ENCODE measurements around the gene NOL3. TPM values are rescaled to one million over a fixed set of nuclear protein-coding genes. Genes with fewer than 3 reads are reported as not detected.

The NOL3 gene
- total and polyA plus RNA-seq, 2 of the 13 experiments (the other 11 are each of a cell fraction or from before 2014, with no cell fraction given) = 5.7 to 20.5 TPM

DNA sequence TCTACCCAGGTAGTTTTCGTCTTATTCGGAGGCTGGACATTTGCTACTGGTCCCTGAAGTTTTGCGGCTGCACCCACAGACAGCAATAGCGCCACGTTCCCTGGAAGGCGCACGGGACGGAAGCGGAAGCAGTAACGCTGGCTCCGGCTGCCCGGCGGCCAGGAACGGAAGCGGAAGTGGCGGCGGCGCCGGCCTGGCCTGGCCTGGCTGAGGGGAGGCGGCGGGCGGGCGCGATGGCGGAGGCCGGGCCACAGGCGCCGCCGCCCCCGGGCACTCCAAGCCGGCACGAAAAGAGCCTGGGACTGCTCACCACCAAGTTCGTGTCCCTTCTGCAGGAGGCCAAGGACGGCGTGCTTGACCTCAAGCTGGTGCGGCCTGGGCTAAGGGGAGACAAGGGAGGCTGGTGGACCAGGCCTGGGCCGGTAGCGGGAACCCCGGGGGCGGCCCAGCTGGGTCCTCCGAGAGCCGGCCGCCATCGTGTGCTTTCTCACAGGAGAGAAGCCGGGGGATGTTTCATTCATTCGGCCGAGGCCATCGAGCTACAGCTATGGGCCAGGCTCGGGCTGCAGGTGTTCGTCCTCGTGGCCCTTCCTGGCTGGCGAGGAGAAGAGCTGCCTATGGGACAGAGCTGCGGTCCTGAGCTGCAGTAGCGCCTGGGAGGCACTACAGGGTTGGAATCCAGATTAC is 21.8 kb downstream of the NOL3 start, which contains the start of gene E2F4 (continued):
- TF ChIP-seq, protein P1, sequence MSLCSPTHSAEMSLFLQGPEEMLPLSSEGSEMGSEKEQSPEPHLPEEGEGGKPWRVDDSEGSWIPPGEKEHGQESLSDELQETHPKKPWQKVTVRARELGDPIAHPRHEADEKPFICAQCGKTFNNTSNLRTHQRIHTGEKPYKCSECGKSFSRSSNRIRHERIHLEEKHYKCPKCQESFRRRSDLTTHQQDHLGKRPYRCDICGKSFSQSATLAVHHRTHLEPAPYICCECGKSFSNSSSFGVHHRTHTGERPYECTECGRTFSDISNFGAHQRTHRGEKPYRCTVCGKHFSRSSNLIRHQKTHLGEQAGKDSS (CRISPR knock-in tag; IDR thresholded peaks at IDR 0.05; ENCODE audit: borderline replicate concordance, low read depth) = no peak; the same call in 1 of the 2 replicates
- TF ChIP-seq SAP130 (CRISPR knock-in tag; IDR thresholded peaks at IDR 0.05; ENCODE audit: low read depth) (peak; percentile 99), ZNF234 (CRISPR knock-in tag; conservative IDR thresholded peaks at IDR 0.05) (no peak)

DNA sequence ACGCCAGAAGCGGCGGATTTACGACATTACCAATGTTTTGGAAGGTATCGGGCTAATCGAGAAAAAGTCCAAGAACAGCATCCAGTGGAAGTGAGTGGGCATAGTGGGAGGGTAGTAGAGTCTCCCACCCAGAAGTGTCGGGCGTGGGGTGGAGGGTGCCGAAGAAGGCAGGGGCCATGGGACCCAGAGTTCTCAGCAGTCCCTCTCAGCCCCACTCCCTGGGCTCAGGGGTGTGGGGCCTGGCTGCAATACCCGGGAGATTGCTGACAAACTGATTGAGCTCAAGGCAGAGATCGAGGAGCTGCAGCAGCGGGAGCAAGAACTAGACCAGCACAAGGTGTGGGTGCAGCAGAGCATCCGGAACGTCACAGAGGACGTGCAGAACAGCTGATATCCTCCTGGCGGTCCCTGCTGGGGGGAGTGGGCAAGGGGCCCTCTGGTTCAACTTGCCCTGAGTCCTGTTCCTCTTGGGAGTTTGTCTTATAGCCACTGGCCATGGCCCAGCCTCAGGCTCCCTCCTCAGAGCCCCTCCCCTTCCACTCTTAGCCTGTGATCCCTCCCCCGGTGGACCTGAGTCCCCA is 22.5 kb downstream of the NOL3 start:
- in situ Hi-C loops (cut with HindIII; ENCODE audit: extremely low pct_ligation_motif_present, low pct_unique_long_range_greater_than_20kb) (no loop called here), intact Hi-C loops (cut with micrococcal nuclease; ENCODE audit: unreplicated experiment) (loop anchor here (2.0 kb wide), 1 partner anchor 54 kb away; the partner anchor contains the start of gene FHOD1)
- H3K27me3 ChIP-seq (ENCODE audit: control insufficient read depth in 1 of 2, insufficient read depth in 2 of 2, low read length in 2 of 2) = peaks cover 4 to 16% of the 10 kb centered on the region in 2 experiments; a peak in 2 of 5 replicates
- peak overlapping the region; percentile 98 for H3K9ac ChIP-seq (ENCODE audit: insufficient read depth, low read depth, low read length)
- no TSS peak for BruUV-seq (replicated peaks)
- no peak for DNase-seq (ENCODE audit: low spot score)
- peak overlapping the region; percentile 97 for H3K4me2 ChIP-seq (ENCODE audit: low read depth, low read length)
- POLR2A ChIA-PET = interaction anchor here (0.9 to 1.9 kb wide), 6 partner anchors 7 to 55 kb away, joined by 3 to 8 read pairs (median 4); partner anchors contain the start of genes FHOD1, NOL3 and TMEM208
- H3K79me2 ChIP-seq (ENCODE audit: insufficient read depth, low read length) = peaks cover 21% of the 10 kb centered on the region
- FAIRE-seq = no peak
- H3K27ac ChIP-seq (ENCODE audit: extremely low read length, insufficient read depth, low read length) = peak overlapping the region; percentile 59
- ATAC-seq = no peak
- CTCF ChIA-PET (ENCODE audit: low intra/inter-chr PET ratio, low total read pairs) = no interaction called here
- 8% methylated on average over 17 of the region's 17 CpGs for WGBS (ENCODE audit: low lambda C conversion rate)
- H3K4me3 ChIP-seq (replicated peaks in 1 of 3; ENCODE audit: insufficient read depth in 1 of 3, low read depth in 2 of 3, low read length in 3 of 3) = peak overlapping the region; percentile 84 to 99 (median 97)
- no peaks in the 10 kb centered on the region; the same call in 1 of the 2 replicates for H4K20me1 ChIP-seq (ENCODE audit: insufficient read depth, low read length)
- H3K36me3 ChIP-seq (replicated peaks in 1 of 2; ENCODE audit: control insufficient read depth in 1 of 2, insufficient read depth in 2 of 2, low read length in 2 of 2) = peaks cover 29 to 43% of the 10 kb centered on the region in 2 experiments
- H3K4me1 ChIP-seq (ENCODE audit: insufficient read depth, low read length) = peaks cover 38% of the 10 kb centered on the region
- H3K9me3 ChIP-seq (ENCODE audit: low read length) = no peaks in the 10 kb centered on the region
- H2AFZ ChIP-seq (ENCODE audit: low read length) = no peak overlapping the region
- TF ChIP-seq ZNF282 (IDR thresholded peaks at IDR 0.05; ENCODE audit: partially characterized antibody) = no peak
- no peak for TF ChIP-seq BRD4 (CRISPR knock-in tag; IDR thresholded peaks at IDR 0.05)
- TF ChIP-seq, protein P2, sequence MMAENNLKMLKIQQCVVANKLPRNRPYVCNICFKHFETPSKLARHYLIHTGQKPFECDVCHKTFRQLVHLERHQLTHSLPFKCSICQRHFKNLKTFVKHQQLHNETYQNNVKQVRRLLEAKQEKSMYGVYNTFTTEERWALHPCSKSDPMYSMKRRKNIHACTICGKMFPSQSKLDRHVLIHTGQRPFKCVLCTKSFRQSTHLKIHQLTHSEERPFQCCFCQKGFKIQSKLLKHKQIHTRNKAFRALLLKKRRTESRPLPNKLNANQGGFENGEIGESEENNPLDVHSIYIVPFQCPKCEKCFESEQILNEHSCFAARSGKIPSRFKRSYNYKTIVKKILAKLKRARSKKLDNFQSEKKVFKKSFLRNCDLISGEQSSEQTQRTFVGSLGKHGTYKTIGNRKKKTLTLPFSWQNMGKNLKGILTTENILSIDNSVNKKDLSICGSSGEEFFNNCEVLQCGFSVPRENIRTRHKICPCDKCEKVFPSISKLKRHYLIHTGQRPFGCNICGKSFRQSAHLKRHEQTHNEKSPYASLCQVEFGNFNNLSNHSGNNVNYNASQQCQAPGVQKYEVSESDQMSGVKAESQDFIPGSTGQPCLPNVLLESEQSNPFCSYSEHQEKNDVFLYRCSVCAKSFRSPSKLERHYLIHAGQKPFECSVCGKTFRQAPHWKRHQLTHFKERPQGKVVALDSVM (CRISPR knock-in tag; IDR thresholded peaks at IDR 0.05) = no peak
- TF ChIP-seq, protein P3, sequence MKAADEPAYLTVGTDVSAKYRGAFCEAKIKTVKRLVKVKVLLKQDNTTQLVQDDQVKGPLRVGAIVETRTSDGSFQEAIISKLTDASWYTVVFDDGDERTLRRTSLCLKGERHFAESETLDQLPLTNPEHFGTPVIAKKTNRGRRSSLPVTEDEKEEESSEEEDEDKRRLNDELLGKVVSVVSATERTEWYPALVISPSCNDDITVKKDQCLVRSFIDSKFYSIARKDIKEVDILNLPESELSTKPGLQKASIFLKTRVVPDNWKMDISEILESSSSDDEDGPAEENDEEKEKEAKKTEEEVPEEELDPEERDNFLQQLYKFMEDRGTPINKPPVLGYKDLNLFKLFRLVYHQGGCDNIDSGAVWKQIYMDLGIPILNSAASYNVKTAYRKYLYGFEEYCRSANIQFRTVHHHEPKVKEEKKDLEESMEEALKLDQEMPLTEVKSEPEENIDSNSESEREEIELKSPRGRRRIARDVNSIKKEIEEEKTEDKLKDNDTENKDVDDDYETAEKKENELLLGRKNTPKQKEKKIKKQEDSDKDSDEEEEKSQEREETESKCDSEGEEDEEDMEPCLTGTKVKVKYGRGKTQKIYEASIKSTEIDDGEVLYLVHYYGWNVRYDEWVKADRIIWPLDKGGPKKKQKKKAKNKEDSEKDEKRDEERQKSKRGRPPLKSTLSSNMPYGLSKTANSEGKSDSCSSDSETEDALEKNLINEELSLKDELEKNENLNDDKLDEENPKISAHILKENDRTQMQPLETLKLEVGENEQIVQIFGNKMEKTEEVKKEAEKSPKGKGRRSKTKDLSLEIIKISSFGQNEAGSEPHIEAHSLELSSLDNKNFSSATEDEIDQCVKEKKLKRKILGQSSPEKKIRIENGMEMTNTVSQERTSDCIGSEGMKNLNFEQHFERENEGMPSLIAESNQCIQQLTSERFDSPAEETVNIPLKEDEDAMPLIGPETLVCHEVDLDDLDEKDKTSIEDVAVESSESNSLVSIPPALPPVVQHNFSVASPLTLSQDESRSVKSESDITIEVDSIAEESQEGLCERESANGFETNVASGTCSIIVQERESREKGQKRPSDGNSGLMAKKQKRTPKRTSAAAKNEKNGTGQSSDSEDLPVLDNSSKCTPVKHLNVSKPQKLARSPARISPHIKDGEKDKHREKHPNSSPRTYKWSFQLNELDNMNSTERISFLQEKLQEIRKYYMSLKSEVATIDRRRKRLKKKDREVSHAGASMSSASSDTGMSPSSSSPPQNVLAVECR (CRISPR knock-in tag; IDR thresholded peaks at IDR 0.05; ENCODE audit: borderline replicate concordance) = no peak
- TF ChIP-seq, protein P4, sequence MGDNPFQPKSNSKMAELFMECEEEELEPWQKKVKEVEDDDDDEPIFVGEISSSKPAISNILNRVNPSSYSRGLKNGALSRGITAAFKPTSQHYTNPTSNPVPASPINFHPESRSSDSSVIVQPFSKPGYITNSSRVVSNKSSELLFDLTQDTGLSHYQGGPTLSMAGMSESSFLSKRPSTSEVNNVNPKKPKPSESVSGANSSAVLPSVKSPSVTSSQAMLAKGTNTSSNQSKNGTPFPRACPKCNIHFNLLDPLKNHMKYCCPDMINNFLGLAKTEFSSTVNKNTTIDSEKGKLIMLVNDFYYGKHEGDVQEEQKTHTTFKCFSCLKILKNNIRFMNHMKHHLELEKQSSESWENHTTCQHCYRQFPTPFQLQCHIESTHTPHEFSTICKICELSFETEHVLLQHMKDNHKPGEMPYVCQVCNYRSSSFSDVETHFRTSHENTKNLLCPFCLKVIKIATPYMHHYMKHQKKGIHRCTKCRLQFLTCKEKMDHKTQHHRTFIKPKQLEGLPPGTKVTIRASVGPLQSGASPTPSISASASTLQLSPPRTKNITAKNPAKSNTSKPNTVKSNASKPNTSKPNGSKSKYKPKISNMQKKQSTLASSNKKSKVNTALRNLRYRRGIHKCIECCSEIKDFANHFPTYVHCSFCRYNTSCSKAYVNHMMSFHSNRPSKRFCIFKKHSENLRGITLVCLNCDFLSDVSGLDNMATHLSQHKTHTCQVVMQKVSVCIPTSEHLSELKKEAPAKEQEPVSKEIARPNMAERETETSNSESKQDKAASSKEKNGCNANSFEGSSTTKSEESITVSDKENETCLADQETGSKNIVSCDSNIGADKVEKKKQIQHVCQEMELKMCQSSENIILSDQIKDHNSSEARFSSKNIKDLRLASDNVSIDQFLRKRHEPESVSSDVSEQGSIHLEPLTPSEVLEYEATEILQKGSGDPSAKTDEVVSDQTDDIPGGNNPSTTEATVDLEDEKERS (CRISPR knock-in tag; IDR thresholded peaks at IDR 0.05) = no peak
- no peak for TF ChIP-seq ZNF326 (CRISPR knock-in tag; IDR thresholded peaks at IDR 0.05; ENCODE audit: borderline replicate concordance)
- TF ChIP-seq ZNF678 (CRISPR knock-in tag; IDR thresholded peaks at IDR 0.05) = no peak
